Stimulated activated CD4-positive, alpha-beta T cell treated with anti-CD3 and anti-CD28 coated beads, Interleukin-15, amount 100 ng/mL, for 48 hours (primary cell): ENCODE data around the gene TENM4.

Experiments used
- DNase-seq, 2 donors: peaks; one replicate each; pipeline ENCODE4 v3.0.0-alpha.2; 2020; ENCODE audit warnings: low read depth in 2 of 2

Gene TENM4

GRCh38 chr11:79440571-79441460 lies at the start of gene TENM4:
TENM4 (minus strand) TSS chr11:79441030; CDS start chr11:79069944, 371,086 bp downstream.
- DNase-seq: no peak

GRCh38 chr11:79488286-79488685 lies 47.5 kb upstream of the TENM4 start:
- DNase-seq: no peak

- DNase-seq: no peak
Observed at GRCh38 chr11:79487412-79487811, 46.6 kb upstream of the TENM4 start.

- no peak for DNase-seq
Observed at GRCh38 chr11:79486242-79486984, 45.6 kb upstream of the TENM4 start.

- DNase-seq: no peak
Observed at GRCh38 chr11:79485694-79486093, 44.9 kb upstream of the TENM4 start.

- no peak for DNase-seq
Observed at GRCh38 chr11:79484872-79485271, 44.0 kb upstream of the TENM4 start.

- DNase-seq: no peak
Observed at GRCh38 chr11:79482800-79483199, 42.0 kb upstream of the TENM4 start.

GRCh38 chr11:79481795-79482194 lies 41.0 kb upstream of the TENM4 start:
- DNase-seq: no peak

GRCh38 chr11:79480864-79481263 lies 40.0 kb upstream of the TENM4 start:
- DNase-seq: no peak

GRCh38 chr11:79472819-79473529 lies 32.1 kb upstream of the TENM4 start:
- no peak for DNase-seq

- DNase-seq: no peak
Observed at GRCh38 chr11:79471071-79471844, 30.4 kb upstream of the TENM4 start.

- DNase-seq: no peak
Observed at GRCh38 chr11:79470161-79470560, 29.3 kb upstream of the TENM4 start.

GRCh38 chr11:79467761-79468160 lies 26.9 kb upstream of the TENM4 start:
- no peak for DNase-seq

- DNase-seq: no peak
Observed at GRCh38 chr11:79466411-79466810, 25.6 kb upstream of the TENM4 start.

GRCh38 chr11:79465160-79465559 lies 24.3 kb upstream of the TENM4 start:
- DNase-seq: no peak

- DNase-seq: no peak
Observed at GRCh38 chr11:79461666-79462645, 21.1 kb upstream of the TENM4 start.

GRCh38 chr11:79461144-79461543 lies 20.3 kb upstream of the TENM4 start:
- DNase-seq: no peak

GRCh38 chr11:79458709-79459108 lies 17.9 kb upstream of the TENM4 start:
- DNase-seq: no peak

GRCh38 chr11:79456501-79456900 lies 15.7 kb upstream of the TENM4 start:
- DNase-seq: no peak

- DNase-seq: no peak
Observed at GRCh38 chr11:79453617-79454016, 12.8 kb upstream of the TENM4 start.
